ENCODE measurements around the gene PDE4D. TPM values are rescaled to one million over a fixed set of nuclear protein-coding genes. Genes with fewer than 3 reads are reported as not detected.

Gene PDE4D
- total RNA-seq, 1 donor from 2014 or later = 7.6 TPM

GRCh38 chr5:58993461-58993860 is 900.1 kb downstream of the PDE4D start:
- TF ChIP-seq, protein P1, sequence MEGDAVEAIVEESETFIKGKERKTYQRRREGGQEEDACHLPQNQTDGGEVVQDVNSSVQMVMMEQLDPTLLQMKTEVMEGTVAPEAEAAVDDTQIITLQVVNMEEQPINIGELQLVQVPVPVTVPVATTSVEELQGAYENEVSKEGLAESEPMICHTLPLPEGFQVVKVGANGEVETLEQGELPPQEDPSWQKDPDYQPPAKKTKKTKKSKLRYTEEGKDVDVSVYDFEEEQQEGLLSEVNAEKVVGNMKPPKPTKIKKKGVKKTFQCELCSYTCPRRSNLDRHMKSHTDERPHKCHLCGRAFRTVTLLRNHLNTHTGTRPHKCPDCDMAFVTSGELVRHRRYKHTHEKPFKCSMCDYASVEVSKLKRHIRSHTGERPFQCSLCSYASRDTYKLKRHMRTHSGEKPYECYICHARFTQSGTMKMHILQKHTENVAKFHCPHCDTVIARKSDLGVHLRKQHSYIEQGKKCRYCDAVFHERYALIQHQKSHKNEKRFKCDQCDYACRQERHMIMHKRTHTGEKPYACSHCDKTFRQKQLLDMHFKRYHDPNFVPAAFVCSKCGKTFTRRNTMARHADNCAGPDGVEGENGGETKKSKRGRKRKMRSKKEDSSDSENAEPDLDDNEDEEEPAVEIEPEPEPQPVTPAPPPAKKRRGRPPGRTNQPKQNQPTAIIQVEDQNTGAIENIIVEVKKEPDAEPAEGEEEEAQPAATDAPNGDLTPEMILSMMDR (IDR thresholded peaks at IDR 0.05; ENCODE audit: unreplicated experiment) = no peak
- H3K9me3 Mint-ChIP-seq (ENCODE audit: low read depth) = no peaks in the 10 kb centered on the region
- no peaks in the 10 kb centered on the region for H3K36me3 Mint-ChIP-seq (ENCODE audit: insufficient read depth)
- peaks cover 1% of the 10 kb centered on the region for H3K4me1 Mint-ChIP-seq (ENCODE audit: low read depth)
- H3K27ac Mint-ChIP-seq = no peak overlapping the region
- H3K27me3 Mint-ChIP-seq = no peaks in the 10 kb centered on the region
- no peak overlapping the region for H3K4me3 Mint-ChIP-seq (ENCODE audit: low read depth)
- no peak for DNase-seq (ENCODE audit: low spot score, unreplicated experiment)

- no peaks in the 10 kb centered on the region for H3K36me3 Mint-ChIP-seq (ENCODE audit: insufficient read depth)
- H3K27ac Mint-ChIP-seq = no peak overlapping the region
- no peaks in the 10 kb centered on the region for H3K27me3 Mint-ChIP-seq
- TF ChIP-seq, protein P1 (IDR thresholded peaks at IDR 0.05; ENCODE audit: unreplicated experiment) = no peak
- no peaks in the 10 kb centered on the region for H3K4me1 Mint-ChIP-seq (ENCODE audit: low read depth)
- H3K4me3 Mint-ChIP-seq (ENCODE audit: low read depth) = no peak overlapping the region
- DNase-seq (ENCODE audit: low spot score, unreplicated experiment) = no peak
- no peaks in the 10 kb centered on the region for H3K9me3 Mint-ChIP-seq (ENCODE audit: low read depth)
Measured at GRCh38 chr5:58988938-58989337, 904.6 kb downstream of the PDE4D start.

DNA sequence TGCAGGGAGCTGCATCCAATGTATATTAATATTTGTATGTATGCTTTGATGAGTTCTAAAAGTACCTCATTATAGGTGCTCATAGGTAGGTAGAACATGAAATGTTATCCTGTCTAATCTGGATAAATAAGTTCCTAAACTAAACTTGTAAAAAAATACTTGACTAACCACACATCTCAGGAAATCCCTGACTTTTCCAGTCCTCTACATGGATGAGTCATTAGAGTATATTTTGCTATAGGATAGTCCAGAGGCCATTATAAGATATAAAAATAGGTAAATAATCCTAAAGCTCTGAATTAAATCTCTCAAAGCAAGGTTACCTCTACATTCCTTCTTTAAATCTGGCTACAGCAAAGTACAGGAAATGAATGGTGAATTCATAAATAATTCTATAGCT is 906.3 kb downstream of the PDE4D start:
- Mint-ChIP-seq H3K36me3 (ENCODE audit: insufficient read depth) (no peaks in the 10 kb centered on the region), H3K9me3 (ENCODE audit: low read depth) (no peaks in the 10 kb centered on the region), H3K27me3 (no peaks in the 10 kb centered on the region), H3K4me1 (ENCODE audit: low read depth) (no peaks in the 10 kb centered on the region), H3K4me3 (ENCODE audit: low read depth) (no peak overlapping the region), H3K27ac (no peak overlapping the region)
- TF ChIP-seq, protein P1 (IDR thresholded peaks at IDR 0.05; ENCODE audit: unreplicated experiment) = no peak
- no peak for DNase-seq (ENCODE audit: low spot score, unreplicated experiment)

GRCh38 chr5:58986281-58986680 is 907.2 kb downstream of the PDE4D start:
- H3K27ac Mint-ChIP-seq = no peak overlapping the region
- no peaks in the 10 kb centered on the region for H3K36me3 Mint-ChIP-seq (ENCODE audit: insufficient read depth)
- DNase-seq (ENCODE audit: low spot score, unreplicated experiment) = no peak
- H3K9me3 Mint-ChIP-seq (ENCODE audit: low read depth) = no peaks in the 10 kb centered on the region
- TF ChIP-seq, protein P1 (IDR thresholded peaks at IDR 0.05; ENCODE audit: unreplicated experiment) = no peak
- no peak overlapping the region for H3K4me3 Mint-ChIP-seq (ENCODE audit: low read depth)
- no peaks in the 10 kb centered on the region for H3K4me1 Mint-ChIP-seq (ENCODE audit: low read depth)
- no peaks in the 10 kb centered on the region for H3K27me3 Mint-ChIP-seq

DNA sequence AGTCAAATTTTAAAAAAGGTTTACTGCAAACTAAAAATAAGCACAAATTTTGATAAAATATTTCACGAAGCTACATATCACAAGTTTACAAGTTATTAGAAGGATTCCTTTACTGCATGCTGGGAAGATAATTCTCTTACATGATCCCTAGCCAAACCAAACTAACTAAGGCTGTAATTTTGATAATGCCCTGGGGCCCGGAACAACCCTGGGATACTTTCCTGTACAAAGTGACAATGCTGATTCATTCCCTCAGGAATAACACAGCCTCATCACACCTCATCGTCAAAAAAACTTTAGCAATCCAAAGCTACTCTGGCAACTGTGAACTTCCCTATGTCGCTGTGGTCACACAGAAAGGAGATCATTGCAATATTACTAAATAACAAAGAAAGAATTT is 907.8 kb downstream of the PDE4D start:
- Mint-ChIP-seq H3K27me3 (no peaks in the 10 kb centered on the region), H3K4me1 (ENCODE audit: low read depth) (no peaks in the 10 kb centered on the region), H3K4me3 (ENCODE audit: low read depth) (no peak overlapping the region), H3K36me3 (ENCODE audit: insufficient read depth) (no peaks in the 10 kb centered on the region), H3K9me3 (ENCODE audit: low read depth) (no peaks in the 10 kb centered on the region), H3K27ac (no peak overlapping the region)
- TF ChIP-seq, protein P1 (IDR thresholded peaks at IDR 0.05; ENCODE audit: unreplicated experiment) = no peak
- DNase-seq (ENCODE audit: low spot score, unreplicated experiment) = no peak

All from progenitor cell of endocrine pancreas (in vitro differentiated cells).